MCF 10A (cell line): ENCODE results near the gene SND1. TPM values are rescaled to one million over a fixed set of nuclear protein-coding genes. Genes with fewer than 3 reads are reported as not detected.

Experiments
- BruUV-seq: library from RNA; stranded (reverse); fragments of 400-500 nt; replicated peaks from 2 replicates; lab custom pipeline; 2021; lab: Mats Ljungman, UMichigan
- CTCF ChIA-PET: fragments of 300-600 bp; sonication (Branson Sonifier 250); formaldehyde crosslinking; extraction: SDS; loops from one replicate; lab custom pipeline; 2021; ENCODE audit warnings: antibody characterized with exemption, inconsistent platforms; lab: Yijun Ruan, JAX
- POLR2A ChIA-PET: fragments of 300-600, 350-650 bp; sonication (Branson Sonifier 250); formaldehyde crosslinking; extraction: SDS; loops from one replicate; lab custom pipeline; 2020; ENCODE audit warnings: antibody characterized with exemption, inconsistent platforms; lab: Yijun Ruan, JAX
- DNase-seq: peaks from one replicate; pipeline ENCODE4 v3.0.0-alpha.2; 2018; ENCODE audit not compliant: unreplicated experiment
- H3K27ac Mint-ChIP-seq: one replicate; pipeline ENCODE4 v1.8.0; 2022; ENCODE audit warnings: mild to moderate bottlenecking, low read depth, mixed read lengths; ENCODE audit not compliant: unreplicated experiment
- H3K27me3 Mint-ChIP-seq: one replicate; pipeline ENCODE4 v1.8.0; 2022; ENCODE audit warnings: mixed read lengths; ENCODE audit not compliant: insufficient read depth, unreplicated experiment
- H3K36me3 Mint-ChIP-seq: one replicate; pipeline ENCODE4 v1.8.0; 2022; ENCODE audit warnings: mild to moderate bottlenecking, moderate library complexity, mixed read lengths; ENCODE audit not compliant: insufficient read depth, unreplicated experiment
- H3K4me1 Mint-ChIP-seq: one replicate; pipeline ENCODE4 v1.8.0; 2022; ENCODE audit warnings: mixed read lengths; ENCODE audit not compliant: insufficient read depth, unreplicated experiment
- H3K4me3 Mint-ChIP-seq: one replicate; pipeline ENCODE4 v1.8.0; 2022; ENCODE audit warnings: mild to moderate bottlenecking, moderate library complexity, mixed read lengths; ENCODE audit not compliant: unreplicated experiment
- H3K9me3 Mint-ChIP-seq: one replicate; pipeline ENCODE4 v1.8.0; 2022; ENCODE audit warnings: mixed read lengths; ENCODE audit not compliant: unreplicated experiment
- CTCF ChIP-seq: fragments of 200-600 bp; IDR thresholded peaks from one replicate; pipeline ENCODE4 v1.8.0; 2022; ENCODE audit warnings: antibody characterized with exemption, mild to moderate bottlenecking; ENCODE audit not compliant: unreplicated experiment
- intact Hi-C: fragments of 100-400 bp; cut with micrococcal nuclease; formaldehyde crosslinking; loops from 2 replicates; pipeline ENCODE4 v1.14.1; 2022
- total RNA-seq: library from RNA; stranded (reverse); gene quantifications from 2 replicates; pipeline ENCODE4 v1.2.3, GENCODE V29; 2022

Gene SND1
- total RNA-seq, 1 experiment from 2014 or later, result 297 TPM

- BruUV-seq, result no TSS peak
- no peak overlapping the region for H3K4me3 Mint-ChIP-seq
- ChIA-PET POLR2A (no interaction called here), CTCF (no interaction called here)
- no peaks in the 10 kb centered on the region for H3K27me3 Mint-ChIP-seq
- peaks cover 28% of the 10 kb centered on the region for H3K36me3 Mint-ChIP-seq
- H3K9me3 Mint-ChIP-seq, result no peaks in the 10 kb centered on the region
- no peak for DNase-seq
- intact Hi-C loops, result no loop called here
- TF ChIP-seq CTCF, result no peak
- peaks cover 7% of the 10 kb centered on the region for H3K4me1 Mint-ChIP-seq
- H3K27ac Mint-ChIP-seq, result no peak overlapping the region
Observed at GRCh38 chr7:127751062-127751461, 99.1 kb downstream of the SND1 start.

DNA sequence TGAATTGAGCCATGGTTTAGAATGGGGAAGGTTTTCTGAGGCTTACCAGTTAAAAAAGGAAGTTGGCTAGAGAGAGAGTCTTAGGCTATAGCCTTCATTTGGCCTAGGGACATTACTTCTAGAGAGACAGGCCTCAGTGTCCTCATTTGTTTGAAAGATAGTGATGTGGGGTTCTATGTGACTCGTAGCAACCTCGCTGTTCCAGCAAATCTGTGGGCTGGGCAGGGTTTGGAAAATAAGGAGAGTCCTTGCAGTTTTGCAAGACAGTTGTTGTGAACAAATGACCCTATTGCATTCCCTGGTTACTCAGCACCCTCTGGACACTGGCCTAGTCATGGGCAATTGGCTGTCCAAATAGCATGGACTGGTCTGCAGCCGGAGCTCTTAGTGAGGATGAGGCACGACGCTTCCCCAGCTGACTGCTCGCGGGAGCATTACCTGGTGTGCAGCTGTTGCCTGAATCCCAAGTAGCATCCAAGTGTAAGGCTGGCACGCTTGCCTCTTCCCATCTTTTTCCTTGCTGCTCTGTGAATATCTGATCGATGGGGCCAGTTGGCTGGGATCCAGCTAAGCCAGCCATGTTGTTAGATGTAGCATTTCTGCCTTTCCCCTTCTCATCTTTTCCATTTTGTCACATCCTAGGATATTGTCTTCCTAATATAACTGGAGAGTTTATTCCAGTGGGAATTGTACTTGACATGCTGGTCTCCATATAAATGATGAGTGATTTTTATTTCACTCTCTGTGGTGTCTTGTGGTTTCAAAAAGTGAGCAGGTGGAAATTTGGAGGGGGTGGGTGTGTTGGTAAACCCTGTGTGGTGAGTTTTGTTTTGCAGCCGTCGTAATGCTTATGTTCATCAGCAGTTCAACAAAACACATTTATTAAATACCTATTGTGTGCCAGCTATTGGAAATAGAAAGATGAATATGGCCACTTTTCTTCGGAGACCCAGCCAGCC is 99.8 kb downstream of the SND1 start:
- Mint-ChIP-seq H3K9me3 (no peaks in the 10 kb centered on the region), H3K4me1 (peaks cover 7% of the 10 kb centered on the region), H3K27ac (no peak overlapping the region), H3K27me3 (no peaks in the 10 kb centered on the region), H3K36me3 (peaks cover 35% of the 10 kb centered on the region), H3K4me3 (no peak overlapping the region)
- ChIA-PET CTCF (interaction anchor here (0.7 kb wide), 2 partner anchors 31 to 44 kb away, joined by 3 read pairs; no protein-coding TSS in a partner anchor), POLR2A (no interaction called here)
- BruUV-seq, result no TSS peak
- TF ChIP-seq CTCF, result no peak
- intact Hi-C loops, result no loop called here
- peak; percentile 31 for DNase-seq

DNA sequence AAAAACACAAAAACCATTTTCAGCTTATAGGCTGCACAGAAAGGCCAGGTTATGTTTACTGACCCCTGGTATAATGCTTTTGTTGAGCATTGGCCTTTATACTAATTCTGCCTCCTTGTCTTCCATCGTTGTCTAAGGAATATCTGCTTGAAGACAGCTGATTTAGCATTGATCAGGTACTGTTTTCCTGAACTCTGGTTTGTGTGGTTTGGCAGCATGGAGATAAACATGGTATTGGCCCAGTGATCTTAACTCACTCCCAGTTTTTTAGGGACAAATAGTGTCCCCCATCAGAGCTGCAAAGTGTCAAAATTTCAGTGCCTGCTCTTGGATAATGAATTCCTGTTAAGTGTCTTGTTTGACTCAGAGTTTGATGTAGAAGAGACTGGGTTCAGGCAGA is 100.8 kb downstream of the SND1 start:
- BruUV-seq, result no TSS peak
- no peak for DNase-seq
- no peaks in the 10 kb centered on the region for H3K27me3 Mint-ChIP-seq
- H3K36me3 Mint-ChIP-seq, result peaks cover 28% of the 10 kb centered on the region
- no peak overlapping the region for H3K4me3 Mint-ChIP-seq
- no peak for TF ChIP-seq CTCF
- intact Hi-C loops, result no loop called here
- CTCF ChIA-PET, result interaction anchor here (0.7 kb wide), 2 partner anchors 32 to 45 kb away, joined by 3 read pairs; no protein-coding TSS in a partner anchor
- POLR2A ChIA-PET, result no interaction called here
- H3K27ac Mint-ChIP-seq, result no peak overlapping the region
- peaks cover 7% of the 10 kb centered on the region for H3K4me1 Mint-ChIP-seq
- H3K9me3 Mint-ChIP-seq, result no peaks in the 10 kb centered on the region

GRCh38 chr7:127754457-127754856 is 102.5 kb downstream of the SND1 start:
- Mint-ChIP-seq H3K27ac (no peak overlapping the region), H3K27me3 (no peaks in the 10 kb centered on the region), H3K4me1 (no peaks in the 10 kb centered on the region), H3K4me3 (no peak overlapping the region), H3K9me3 (no peaks in the 10 kb centered on the region), H3K36me3 (peaks cover 12% of the 10 kb centered on the region)
- CTCF ChIA-PET, result interaction anchor here (1.0 kb wide), 1 partner anchor 9 kb away, joined by 5 read pairs; no protein-coding TSS in a partner anchor
- intact Hi-C loops, result no loop called here
- POLR2A ChIA-PET, result no interaction called here
- no peak for DNase-seq
- no peak for TF ChIP-seq CTCF
- no TSS peak for BruUV-seq
